NCI-H460 (cell line): ENCODE results near the gene ZDHHC14. TPM values are rescaled to one million over a fixed set of nuclear protein-coding genes. Genes with fewer than 3 reads are reported as not detected.
"Not testable (repeated sequence)": the region's sequence is repeated elsewhere in the genome, so short reads cannot be mapped to it uniquely, and the experiment has no call there.

Experiments used
- DNase-seq: peaks from one replicate; pipeline ENCODE4 v3.0.0-alpha.2; 2016; ENCODE audit warnings: low read depth; ENCODE audit errors: extremely low read depth
- total RNA-seq: library from RNA; depleted of rRNA; stranded (reverse); fragments of >200 nt; shearing (Covaris generic); gene quantifications from 2 replicates; pipeline ENCODE4 v1.2.3, GENCODE V29; 2014

The ZDHHC14 gene
- total RNA-seq, 1 experiment from 2014 or later, result 2.4 TPM

DNA sequence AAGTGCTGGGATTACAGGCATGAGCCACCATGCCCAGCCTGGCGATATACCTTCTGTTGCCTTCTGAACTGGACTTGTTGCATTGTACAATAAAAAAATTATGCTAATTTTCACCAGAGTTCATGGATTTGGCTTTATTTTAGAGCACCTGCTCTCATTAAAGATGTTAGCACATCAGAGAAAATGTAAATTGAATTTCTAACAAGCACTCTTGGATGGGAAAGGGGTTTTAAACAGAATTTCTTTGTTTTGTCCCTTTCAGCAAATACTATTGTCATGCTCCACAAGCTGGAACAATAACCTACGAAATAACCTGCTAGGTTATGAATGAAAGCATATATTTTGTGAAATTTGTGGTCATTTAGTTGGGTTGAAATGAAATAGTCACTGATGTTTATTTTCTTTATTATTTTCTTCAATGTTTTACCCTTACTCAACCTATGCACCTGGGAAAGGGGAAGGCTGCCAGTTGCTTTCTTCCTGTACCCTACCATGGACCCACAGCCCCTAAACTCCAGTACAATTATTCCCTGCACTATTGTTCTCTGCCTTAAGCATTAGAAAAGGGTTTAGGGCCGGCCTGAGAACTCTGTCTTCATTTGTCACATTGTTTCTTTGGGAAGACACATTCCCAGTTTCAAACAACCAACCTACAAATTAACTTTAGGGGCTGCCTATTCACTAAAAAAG, 22.2 kb downstream of the ZDHHC14 start:
- DNase-seq, result no peak

DNA sequence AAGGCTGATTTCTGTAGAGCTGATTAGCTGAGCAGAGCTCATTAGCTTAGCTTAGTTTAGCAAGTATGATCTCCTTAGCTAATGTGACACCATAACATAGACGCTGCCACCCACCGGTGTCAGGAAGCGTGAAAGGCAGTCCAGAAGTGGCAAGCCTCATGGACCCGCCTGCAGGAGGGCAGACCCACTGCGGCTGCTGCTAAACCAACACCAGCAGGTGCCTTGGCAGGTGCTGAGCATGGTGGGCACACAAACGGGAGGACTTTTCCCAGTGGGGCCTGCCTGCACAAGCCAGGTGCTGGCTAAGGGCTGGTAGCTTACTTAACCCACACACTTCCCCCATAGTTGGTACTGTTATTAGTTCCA, 22.7 kb downstream of the ZDHHC14 start:
- no peak for DNase-seq

DNA sequence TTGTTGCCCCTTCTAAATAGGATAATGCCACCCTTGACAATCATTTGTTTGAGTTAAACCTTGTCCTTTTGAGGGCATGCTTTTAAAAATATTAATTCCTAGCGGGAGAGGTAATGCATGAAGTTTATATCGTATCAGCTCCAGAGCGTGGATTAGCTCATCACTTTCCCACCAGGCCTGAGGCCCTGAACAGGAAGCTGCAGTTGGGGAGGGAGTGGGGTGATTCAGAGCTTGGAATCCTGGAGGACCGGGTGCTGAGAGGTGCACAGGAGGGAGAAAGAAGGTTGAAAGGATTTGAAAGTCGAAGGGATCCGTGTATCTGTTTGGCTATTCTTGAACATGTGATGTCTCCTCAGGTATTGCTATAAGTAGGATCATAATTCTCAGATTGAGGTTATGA, 25.0 kb downstream of the ZDHHC14 start:
- DNase-seq, result no peak

DNA sequence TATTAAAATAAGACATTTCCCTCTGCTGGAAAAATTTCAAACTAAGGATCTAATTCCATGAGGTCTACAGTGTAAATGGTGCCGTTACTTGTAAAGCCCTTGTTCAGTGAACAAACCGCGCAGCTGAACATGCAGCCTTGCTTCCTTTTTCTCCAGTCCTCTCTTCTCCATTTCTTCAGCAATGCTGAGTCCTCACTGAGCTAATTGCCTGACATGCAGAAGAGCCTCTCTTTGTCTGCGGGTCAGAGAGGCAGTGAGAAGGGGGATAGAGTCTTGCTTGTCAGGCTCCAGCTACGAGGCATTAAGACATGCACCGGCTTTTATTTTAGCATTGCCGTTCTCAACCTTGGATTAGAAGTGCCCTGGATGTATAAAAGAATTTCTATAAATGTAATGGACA, 25.7 kb downstream of the ZDHHC14 start:
- DNase-seq, result no peak

GRCh38 chr6:157407646-157408045, 26.7 kb downstream of the ZDHHC14 start:
- no peak for DNase-seq

DNA sequence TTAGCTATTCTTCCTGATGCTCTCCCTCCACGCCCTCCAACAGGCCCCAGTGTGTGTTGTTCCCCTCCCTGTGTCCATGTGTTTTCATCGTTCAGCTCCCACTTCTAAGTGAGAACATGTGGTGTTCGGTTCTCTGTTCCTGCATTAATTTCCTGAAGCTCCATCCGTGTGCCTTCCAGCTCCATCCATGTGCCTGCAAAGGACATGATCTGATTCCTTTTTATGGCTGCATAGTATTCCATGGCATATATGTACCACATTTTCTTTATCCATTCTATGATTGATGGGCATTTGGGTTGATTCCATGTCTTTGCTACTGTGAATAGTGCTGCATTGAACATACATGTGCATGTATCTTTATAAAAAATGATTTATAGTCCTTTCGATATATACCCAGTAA, 27.4 kb downstream of the ZDHHC14 start:
- DNase-seq, result not testable (repeated sequence)

DNA sequence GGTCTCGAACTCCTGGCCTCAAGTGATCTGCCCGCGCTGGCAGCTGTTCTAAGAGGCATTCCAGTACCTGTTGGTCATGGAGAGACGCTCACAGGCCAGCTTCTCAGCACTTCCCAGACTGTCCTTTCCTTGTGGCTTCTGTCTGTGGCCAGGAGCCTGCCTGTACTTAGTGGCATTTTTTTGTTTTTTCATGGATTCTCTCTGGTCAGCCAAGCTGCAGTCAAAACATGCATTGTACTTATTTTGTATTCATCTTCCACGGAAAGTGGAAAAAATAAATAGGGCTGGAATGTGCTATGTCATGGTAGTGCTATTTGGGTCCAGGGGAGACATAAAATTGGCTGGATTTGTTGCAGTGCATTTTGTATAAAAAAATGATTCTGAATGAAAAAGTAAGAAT, 29.1 kb downstream of the ZDHHC14 start:
- no peak for DNase-seq

DNA sequence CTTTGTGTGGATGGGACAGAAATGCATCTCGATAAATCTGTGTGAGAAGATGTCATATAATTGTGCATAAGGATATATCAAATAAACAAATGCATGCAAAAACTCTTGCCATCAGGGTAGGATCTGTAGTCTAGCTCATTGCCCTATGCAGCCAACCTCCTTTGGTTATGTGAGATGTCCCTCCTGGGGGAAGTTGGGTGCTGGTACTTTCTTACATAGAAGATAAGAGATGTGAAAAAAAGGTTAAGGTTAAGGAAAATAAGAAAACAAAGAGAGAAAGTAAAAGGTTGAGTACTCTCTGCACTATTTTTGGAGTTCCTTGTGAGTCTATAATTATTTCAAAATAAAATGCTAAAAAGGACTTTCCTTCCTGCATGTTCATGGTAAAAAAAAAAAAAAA, 30.4 kb downstream of the ZDHHC14 start:
- DNase-seq, result no peak

- DNase-seq, result no peak
These were observed 31.8 kb downstream of the ZDHHC14 start for GRCh38 chr6:157412791-157413190.

- no peak for DNase-seq
These were observed 39.5 kb downstream of the ZDHHC14 start for GRCh38 chr6:157420497-157420896.

- DNase-seq, result no peak
These were observed 43.6 kb downstream of the ZDHHC14 start for GRCh38 chr6:157424491-157425020.

- no peak for DNase-seq
These were observed 47.0 kb downstream of the ZDHHC14 start for GRCh38 chr6:157427969-157428368.

- no peak for DNase-seq
These were observed 47.6 kb downstream of the ZDHHC14 start for GRCh38 chr6:157428427-157429202.

GRCh38 chr6:157429248-157429647, 48.3 kb downstream of the ZDHHC14 start:
- no peak for DNase-seq

DNA sequence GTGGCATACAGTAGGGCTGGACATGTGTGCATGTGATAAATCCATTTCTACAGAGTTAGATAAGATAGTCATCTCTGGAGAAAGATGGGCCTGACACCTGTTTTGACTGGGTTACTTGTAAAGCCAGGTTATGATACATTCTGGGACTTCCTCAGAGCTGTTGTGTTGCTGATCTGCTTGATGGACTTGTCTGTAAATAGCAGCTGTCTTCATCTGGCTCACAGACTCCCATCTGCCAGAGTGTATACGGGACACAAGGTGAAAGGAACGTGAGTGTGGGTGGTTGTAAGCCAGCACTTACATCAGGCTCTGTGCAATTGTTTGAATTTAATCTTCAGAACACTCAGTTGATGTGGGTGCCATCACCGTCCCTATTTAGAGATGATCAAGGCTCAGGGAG, 49.8 kb downstream of the ZDHHC14 start:
- DNase-seq, result no peak

DNA sequence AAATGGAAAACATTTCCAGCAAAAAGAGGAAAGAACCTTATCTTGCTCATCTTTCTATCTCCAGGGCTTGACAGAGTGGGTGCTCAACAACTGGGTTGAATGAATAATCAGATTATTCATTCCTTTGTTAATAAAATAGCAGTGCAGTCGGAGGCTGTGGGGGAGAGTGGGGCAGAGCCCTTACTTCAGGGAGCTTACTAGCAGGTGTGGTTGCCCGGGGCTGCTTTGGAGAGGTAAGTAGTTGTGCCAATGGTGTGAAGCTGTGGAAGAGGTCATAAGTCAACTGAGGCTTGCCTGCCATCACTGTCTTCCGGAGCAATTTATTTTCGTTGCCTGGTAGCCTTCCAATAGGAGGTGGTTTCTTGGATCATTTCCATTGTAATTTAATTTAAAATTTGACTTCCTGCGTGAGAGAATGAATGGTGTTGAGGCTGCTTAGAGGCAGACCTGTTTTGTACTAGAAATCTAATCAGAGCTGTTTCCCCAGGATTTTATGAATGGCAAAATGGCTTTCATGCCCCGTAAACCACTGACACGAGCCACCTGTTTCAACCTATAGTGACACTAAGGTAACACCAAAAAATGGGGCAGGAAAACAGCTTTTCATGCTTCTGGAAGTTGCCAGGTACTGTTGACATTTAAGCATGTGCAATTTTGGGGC, 51.4 kb downstream of the ZDHHC14 start:
- DNase-seq, result no peak

DNA sequence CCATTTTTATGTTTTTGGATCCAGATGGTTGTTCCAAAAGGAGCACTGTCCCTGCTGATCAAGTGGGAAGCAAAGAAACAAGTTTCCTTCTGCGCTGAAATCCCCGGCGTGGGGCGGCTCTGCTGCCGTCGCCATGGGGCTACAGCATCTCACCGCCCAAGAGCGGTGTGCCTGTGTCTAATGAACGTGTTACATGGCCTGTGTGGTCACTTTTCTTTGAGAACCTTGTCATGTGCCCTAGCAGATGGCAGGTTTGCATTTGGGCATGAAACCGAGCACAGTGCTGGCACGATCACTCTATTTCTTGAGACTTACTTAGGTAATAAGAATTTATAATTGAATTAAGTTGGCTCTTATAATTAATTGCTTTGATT, 51.9 kb downstream of the ZDHHC14 start:
- no peak for DNase-seq

DNA sequence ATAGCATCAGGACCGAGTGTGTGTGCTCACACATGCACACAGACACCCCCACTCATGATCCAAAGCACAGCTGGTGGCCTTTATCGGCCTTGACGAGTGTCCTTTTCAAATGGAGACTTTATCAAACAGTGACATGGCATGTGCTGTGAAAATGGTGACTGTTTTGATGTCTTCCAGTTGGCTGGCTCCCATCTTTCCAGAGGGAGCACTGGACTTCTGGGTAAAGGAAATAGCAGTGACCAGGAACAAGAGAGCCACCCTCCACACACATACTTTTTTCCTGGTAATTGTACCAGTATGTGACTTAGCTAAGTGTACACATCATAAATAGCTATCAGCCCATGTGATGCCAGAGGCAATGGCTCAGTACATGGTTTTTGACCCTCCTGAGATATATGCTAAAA, 52.7 kb downstream of the ZDHHC14 start:
- no peak for DNase-seq

GRCh38 chr6:157434349-157435033, 53.5 kb downstream of the ZDHHC14 start:
- no peak for DNase-seq

DNA sequence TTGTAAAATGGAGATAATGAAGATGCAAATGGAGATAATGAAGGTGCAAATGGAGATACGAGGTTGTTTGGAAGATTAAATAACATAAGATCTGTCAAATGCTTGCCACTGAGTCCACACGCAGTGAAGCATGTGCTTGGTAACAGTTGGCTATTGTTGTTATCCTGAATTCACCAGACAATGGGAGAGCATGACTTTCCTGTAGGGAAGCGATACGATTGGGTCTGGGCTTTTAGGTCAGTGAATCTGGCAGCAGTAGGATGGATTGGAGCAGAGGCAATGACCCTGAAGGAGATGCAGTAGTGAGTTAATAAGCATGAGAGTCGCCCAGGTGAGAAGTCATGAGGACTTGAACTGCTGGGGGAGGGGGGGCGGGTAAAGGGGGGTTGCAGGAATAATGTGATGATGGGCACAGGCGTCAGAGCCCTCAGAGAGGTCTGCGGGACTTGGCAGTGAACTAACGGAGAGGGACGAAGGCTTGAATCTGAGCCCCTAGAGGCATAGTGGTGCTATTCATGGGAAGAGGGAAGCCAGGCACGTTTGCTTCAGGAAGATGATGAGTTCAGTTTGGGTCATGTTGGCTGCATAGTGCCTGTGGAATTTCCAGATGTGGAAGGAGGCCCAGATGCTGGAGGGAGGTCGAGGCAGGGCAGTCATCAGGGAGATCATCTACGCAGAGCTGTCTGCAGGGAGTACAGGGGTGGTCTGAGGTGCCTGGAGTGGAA, 55.4 kb downstream of the ZDHHC14 start:
- no peak for DNase-seq
